ENCODE results near the gene TMEM183A.

TMEM183A gene

DNA sequence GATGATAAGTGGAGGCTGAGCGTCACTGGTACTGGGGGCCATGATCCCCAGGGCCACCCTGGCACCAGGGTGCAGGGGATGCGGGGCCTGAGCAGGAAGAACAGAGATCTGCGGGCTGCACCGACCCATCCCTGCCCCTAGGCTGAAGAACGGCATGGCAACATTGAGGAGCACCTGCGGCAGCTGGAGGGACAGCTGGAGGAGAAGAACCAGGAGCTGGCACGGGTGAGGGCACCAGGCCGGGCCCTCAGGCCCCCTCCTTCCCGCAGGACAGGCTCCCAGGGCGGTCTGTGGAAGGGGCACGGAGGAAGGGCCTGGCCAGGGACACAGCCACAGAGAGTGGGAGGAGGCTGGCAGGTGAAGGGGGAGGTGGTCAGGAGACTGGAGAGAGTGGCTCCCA, 40.9 kb downstream of the TMEM183A start:
- no peak for DNase-seq

DNA sequence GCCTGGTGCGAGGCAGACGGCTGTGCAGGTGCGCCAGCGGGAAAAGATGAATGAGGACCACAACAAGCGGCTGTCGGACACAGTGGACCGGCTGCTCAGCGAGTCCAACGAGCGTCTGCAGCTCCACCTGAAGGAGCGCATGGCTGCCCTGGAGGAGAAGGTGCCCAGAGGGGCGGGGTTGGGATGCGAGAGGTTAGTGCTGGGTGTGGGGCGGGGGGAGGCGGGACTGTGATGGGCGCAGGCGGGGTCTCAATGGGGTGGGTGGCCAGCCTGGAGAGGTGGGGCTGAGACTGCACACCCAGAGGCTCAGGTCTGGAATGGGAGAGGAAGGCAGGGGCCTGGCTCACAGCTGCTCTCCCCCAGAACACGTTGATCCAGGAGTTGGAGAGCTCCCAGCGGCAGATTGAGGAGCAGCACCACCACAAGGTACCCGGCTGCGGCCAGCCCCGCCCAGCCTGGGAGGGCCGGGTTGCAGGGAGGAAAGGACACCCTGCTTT, 41.4 kb downstream of the TMEM183A start:
- no peak for DNase-seq

DNA sequence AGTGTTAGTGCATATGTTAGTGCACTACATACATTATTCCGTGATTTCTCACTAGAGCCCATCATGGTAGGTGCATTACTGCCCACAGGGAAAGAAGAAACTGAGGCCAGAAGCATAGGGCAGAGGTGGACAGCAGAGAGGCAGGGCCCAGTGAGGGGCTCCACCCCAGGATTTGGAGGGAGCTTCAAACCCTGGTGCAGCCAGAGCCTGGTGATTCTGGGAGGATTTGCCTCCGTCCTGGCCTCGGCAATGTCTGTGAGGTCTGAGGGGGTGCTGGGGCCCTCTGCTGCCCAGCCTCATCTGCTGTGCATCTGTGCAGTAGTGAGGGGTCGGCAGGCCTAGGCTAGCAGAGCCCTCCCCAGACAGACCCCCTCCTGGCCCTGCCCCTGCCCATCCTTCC, 41.9 kb downstream of the TMEM183A start:
- DNase-seq, result no peak

DNA sequence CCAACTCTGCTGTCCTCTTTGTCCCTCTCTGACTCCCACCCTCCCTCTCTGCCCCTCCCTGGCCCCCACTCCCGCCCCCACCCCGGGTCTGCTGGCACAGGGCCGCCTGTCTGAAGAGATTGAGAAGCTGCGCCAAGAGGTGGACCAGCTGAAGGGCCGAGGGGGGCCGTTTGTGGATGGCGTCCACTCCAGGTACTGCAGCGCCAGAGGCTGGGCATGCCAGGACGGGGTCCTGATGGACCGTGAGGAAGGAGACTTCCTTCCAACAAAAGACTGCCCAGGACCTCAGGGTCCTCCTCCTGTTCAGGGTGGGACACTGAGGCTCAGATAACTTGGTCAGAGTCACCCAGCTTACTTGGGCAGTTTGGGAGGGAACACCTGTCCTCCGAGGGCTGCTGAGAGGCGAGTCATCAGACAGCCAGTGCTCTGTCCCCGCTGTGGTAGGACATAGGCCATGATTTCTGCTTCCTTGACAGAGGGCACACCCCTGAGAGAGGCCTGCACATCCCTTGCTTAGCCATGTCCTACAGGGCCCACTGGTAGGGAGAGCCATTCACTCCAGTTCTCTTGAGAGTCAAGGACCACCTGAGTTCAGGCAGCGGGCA, 42.5 kb downstream of the TMEM183A start:
- DNase-seq, result no peak

DNA sequence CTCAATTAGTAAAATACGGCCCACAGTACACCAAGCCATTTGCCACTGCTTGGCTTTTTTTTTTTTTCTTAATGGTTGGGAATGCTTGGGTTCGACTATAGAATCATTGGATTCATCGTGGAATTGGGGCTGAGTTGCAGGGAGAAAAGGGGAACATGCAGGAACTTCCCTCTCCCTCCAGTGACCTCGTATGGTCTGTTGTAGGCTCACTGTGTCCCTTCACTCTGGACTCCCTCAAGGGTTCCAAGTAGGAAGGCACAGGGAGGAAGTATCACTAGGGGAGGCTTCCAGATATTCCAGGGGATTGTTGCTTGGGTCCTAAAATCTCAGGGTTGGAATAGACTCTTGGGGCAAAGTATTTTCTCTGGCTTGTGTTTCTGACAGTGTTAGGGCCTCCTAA, 43.7 kb downstream of the TMEM183A start:
- DNase-seq, result no peak

DNA sequence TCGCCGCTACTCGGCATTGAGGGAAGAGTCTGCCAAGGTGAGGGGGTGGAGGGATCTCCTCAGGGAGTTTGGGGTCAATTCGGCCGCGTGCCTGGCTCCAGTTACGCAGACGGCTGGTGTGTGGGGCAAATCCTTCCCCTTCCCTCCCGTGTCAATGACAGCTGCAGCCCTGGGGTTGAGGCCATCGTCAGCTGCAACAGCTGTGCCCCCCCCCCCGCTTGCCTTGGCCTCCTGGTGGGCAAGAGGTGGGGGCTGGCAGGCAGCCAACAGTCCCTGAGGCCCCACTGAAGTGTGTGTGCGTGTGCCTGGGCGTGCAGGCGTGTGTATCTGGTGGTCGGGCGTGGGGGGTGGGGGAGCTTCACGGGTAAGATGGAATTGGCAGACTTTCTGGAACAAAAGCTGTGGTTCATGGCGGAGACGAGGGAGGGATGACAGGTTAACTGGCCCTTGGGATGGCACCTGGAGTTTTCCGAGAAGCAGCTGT, 44.7 kb downstream of the TMEM183A start:
- DNase-seq, result peak; percentile 30

DNA sequence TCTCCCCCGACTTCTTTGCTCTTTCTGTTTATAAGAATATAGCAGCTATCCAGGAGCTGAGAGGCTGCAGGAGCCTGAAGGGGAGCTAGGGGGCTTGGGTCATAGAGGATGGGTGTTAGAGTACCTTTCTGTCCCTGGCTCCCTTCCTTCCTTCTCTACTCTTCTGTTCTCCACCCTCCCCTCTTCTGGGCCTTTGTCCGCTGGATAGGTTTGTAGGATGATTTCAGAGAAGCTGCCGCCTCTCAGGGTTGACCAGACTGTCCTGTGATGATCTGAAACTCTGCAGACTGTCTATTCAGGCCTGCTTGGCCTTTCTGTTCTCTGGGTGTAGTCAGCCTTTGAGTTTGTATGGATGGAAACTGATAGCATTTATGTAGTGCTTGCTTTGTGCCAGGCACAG, 45.4 kb downstream of the TMEM183A start:
- no peak for DNase-seq

DNA sequence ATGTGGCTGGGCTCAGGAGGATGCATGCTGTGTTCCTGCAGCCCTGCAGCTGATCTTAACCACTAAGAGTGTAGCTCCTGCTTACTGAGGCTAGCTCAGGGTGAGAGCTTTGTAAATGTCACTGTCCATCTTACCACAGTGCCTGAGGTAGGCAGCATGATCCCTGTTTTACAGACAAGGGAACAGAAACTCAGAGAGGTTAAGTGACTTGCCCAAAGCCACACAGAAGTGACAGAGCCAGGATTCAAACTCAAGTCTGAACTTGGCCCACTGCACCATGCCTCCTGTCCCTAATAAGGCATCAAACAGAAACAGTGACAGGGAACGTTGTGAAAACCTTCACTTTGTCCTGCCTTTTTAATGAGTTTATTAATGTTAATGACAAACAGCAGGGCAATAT, 47.0 kb downstream of the TMEM183A start:
- DNase-seq, result no peak

DNA sequence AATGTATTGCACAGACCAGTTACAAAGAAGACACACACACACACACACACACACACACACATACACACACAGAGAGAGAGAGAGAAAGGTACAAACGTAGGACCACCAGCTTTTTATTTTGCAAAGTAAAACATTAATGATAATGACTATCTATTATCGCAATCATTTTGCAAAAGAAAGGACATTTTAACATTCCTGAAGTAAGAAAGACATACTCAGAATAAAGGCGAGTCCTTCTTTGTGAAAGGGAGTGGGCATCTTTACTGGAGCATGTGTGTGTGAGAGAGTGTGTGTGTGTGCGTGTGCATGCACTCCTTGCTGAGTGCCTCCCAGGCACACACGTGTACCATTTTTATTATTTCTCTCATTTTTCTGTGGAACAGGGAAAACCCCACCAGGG, 47.5 kb downstream of the TMEM183A start:
- no peak for DNase-seq

DNA sequence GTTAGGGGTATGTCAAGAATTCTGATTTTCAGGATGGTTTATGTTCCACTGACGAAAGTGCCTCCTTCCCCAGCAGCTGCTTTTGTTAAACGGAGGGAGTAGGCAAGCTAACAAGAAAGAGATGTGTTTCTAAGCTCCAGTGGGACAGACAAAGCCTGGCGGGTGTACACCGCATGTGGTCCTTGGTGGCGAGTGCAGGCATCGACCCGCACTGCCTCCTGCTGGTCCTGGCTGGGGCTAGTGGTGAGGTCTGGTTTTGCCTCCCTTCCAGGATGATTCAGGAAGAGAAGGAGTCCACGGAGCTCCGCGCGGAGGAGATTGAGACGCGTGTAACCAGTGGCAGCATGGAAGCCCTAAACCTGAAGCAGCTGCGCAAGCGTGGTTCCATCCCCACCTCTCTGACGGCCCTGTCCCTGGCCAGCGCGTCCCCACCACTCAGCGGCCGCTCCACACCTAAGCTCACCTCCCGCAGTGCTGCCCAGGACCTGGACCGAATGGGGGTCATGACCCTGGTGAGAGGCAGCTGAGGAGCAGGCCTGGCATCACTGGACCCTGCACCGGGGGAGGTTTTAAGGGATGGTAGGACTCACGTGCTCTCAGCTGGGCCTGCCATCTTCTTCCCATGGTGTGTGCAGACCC, 48.1 kb downstream of the TMEM183A start:
- no peak for DNase-seq

DNA sequence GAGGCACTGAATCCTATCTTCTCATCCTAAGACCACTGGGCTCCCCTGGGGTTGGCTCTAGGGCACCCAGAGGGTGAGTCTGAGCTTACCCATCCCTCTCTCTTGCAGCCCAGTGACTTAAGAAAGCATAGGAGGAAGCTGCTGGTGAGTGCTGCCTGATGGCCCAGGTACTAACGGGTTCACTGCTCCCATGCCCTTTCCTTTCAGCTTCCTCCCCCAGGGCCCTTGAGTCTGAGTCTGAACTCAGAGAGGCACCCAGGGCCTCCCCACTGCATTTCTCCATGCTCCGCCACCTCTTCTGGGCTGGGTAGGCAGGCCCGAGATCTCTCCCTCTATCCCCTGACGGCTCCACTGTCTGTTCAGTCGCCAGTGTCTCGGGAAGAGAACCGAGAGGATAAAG, 48.8 kb downstream of the TMEM183A start:
- DNase-seq, result no peak

DNA sequence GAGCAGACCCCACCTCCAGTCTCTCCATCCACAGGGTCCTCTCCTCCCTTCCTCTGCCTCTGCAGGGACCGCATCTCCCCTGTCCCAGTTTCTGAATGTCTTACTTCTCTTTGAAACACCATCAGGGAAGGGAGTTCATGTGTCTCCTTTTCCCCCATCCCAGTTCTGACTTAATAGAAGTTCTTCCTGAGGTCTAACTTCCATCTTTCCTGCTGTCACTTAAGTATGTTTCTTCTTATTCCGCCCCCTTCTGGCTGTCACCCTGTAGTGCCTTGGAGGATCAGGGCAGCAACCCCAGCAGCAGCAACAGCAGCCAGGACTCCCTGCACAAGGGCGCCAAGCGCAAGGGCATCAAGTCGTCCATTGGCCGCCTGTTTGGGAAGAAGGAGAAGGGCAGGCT, 49.3 kb downstream of the TMEM183A start:
- DNase-seq, result no peak

DNA sequence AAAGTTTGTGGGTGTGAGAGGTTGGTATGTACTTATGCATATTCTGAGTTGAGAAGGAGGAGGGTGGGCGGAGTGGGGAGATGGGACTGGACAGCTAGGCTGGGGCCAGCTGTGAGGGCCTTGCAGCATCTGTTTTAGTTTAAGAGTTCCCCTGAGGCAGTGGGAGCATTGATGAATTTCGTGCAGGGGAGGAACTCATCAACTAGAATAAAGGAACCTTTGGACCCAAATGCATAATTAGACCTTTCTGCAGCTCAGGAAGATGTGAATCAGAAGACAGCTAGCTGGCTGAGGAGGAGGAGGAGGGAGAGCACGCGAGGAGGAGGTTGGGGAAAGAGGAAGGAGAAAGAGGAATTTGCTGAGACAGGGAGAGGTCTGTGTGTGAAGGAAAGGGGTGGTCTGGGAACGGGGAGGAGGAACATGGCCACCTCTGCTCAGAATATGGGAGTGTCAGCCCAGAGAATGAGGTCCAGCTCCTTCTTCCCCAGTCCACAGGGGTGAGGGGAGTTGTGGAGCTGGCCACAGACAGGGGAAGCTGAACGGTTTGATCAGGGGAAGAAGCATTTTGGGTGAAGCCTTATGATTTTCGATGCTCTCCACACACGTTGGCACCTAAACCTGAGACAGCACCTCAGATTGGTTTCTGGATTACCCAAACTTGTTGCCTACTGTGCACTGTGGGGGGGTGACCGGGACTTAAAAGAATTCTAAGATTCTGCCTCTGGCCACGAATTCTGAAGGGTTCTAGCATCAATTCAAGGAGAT, 50.9 kb downstream of the TMEM183A start:
- DNase-seq, result peak; percentile 78

DNA sequence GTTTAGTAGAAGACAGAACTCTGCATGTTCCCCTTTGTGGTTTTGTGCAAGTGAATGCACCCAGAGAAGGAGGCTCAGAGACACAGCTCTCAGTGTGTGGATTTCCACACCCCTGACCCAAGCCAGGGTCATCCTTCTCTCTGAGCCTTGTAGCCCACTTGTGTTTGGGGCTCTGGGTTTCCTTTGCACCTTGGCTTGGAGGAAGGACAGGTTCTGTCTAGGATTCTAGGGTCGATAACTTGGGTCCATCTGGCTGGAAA, 51.4 kb downstream of the TMEM183A start:
- DNase-seq, result no peak

DNA sequence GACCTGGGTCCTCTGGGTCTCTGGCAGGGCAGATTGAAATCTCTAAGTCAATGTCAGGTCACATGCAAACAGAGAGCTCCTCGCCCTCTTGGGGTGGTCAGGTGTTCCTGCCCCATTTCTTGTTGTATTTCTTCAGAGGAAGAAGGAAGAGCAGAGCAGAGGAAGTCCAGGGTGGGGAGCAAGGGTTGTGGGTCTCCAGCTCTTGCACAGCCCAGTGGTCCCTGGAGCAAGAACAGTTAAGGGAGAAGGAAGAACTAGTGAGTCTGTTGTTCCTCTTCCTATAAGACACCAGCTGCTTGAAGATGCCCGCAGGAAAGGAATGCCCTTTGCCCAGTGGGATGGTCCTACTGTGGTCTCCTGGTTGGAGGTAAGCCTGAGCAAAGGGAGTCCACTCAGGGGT, 52.3 kb downstream of the TMEM183A start:
- no peak for DNase-seq

DNA sequence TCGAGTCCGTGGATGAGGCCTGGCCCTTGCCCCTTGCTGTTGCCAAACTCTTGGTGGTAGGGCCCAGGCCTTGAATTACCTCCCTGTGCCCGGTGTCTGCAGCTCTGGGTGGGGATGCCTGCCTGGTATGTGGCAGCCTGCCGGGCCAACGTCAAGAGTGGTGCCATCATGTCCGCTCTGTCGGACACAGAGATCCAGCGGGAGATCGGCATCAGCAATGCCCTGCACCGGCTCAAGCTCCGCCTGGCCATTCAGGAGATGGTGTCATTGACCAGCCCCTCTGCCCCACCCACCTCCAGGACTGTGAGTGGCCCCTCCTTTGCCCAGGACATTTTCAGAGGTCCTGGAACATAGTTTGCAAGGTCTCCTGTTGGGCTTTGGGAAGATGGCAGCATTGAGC, 52.9 kb downstream of the TMEM183A start:
- DNase-seq, result no peak

DNA sequence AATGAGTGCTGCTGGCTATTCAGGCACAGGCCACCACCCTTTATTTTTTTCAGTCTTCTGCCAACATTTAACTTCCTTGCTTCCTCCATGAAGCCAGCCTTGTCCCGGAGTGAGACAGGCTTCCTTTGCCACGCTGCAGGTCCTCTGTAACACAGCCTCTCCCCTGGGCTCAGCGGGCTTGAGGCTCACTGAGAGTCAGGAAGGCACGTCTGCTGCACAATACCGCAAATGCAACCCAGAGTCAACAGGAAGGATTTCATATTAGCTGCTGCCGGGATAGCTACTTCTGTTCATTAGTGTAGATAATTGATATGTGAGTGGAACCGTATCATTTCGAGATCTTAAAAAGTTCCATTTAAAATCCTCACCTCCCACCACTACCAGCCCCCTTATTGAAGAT, 56.1 kb downstream of the TMEM183A start:
- no peak for DNase-seq

DNA sequence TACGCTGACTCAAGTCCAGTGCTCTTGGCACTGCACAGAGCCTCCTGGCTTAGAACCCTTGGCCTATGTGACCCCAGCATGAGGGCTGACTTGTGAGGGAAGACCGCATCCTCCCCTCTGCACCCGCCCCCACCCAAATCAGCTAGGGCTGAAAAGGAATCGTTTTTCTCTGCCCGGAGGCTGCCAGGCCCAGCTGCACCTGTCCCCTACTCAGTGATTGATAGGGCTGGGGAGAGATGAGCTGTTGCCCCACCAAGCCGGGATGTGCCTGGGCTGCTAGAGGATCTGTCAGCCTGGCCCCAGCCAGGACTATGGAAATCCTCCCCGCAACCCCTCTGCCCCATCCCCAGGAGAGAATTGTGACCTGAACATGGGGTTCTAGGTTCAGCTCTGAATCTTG, 58.0 kb downstream of the TMEM183A start:
- DNase-seq, result no peak

DNA sequence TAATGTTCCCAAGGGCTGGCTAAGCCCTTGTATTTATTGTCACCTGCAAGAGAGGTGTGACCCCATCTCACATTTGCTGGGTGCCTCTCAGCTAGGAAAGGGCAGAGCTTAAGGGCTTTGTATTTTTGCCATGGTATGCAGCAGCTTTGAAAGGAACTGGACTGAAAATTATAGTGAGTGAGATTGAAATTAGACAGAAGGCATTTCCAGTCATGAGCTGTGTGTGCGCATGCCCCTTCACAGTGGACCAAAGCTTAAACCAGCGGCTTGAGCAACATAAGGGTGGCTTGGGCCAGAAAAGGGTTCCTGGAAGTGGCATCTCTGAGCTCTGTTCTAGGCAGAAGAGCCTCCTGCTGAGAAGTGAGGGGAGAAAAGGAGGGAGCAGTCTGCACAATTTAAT, 58.8 kb downstream of the TMEM183A start:
- no peak for DNase-seq

DNA sequence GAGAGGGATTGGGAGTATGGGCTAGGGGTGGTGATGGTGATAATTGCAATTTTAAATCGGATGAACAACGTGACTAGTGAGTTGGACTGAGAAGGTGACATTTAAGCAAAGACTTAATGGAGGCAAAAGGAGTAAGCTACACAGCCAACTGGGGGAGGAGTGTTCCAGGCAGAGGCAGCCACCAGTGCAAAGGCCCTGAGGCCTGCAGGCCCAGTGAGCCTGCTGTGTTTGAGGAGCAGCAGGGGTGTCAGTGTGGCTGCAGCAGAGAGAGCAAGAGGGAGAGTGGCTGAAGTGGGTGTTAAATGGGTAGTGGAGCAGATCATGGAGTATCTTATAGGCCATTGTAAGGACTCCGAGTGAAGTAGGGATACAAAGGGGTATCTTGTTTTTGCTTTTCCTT, 59.8 kb downstream of the TMEM183A start:
- DNase-seq, result no peak

DNA sequence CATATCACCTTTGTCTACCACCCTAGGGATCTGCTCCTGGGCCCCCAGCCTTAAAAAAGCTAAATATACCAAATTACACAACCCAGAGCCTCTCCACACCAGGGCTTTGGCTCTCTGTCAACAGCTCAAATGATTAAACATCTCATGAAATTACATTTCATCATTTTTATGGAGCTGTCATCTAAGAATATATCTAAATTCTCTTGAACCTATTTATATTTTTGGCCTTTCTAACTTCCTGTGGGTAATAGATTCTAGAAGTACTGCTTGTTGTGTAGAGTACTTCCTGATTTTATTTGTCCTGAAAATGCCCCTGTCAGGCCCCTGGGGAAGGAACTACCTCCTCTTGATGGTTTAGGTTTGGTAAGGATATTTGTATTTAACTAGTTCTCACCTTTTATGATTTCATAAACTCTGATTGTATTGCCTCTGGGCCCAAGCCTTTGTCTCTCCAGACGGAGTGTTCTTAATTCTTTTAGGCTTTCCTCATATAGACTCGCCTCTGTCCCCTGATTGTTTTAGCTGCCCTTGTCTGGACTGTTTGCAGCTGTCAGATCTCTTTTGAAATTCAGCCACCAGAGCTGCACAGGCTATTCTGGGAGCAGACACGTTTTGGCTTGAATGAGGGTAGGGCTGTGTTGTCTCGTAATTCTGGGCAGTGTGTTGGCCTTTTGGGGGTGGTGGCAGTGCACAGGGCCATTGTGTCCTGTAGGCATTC, 62.0 kb downstream of the TMEM183A start:
- DNase-seq, result peak; percentile 22

DNA sequence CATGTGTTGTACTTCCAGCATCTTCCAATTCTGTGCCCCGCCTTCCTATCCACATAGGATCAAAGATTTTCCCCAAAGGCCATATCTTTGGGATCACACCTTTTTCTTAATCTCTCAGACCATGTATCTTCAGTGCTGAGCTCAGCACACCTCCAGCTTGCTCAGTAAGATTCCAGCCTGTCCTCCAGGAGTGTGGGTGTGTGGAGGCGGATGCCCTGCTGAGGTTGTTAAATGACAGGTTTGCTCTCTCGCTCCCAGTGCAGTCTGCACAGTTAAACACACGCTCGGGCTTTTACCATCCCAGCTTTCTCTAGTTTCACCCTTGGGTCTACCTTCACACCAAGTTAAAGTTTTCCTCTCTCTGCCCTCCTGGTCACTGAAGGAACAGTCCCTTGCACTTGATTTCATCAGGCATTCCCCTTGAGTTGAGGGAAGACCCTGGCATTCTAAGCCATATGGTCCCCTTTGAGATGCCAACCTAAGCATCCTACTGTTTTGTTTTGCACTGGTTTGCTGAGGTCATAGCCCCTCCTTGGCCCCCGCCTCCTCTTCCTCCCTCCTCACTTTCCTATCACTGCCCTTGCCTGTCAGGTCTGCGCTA, 64.9 kb downstream of the TMEM183A start:
- peak; percentile 21 for DNase-seq

DNA sequence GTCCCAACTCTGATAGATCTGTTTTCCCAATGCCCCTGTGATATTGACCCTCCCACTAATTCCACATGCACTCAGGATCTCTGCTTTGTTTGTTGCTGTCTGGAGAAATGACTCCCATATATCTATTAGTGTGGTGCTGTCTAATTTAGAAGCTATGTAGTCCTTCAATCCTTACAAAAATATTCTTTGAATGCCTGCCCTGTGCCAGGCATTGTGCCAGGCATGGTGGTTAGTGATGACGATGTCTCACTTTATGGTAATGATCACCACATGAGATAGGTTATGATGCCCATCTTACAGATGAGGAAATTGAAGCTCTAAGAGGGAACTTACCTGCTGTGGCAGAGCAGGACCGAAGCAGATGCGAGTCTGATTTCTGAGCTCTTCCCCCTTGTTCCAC, 65.7 kb downstream of the TMEM183A start:
- no peak for DNase-seq
